Upper lobe of left lung (tissue), 6 donors: Measurements from ENCODE around the gene ANKRD31. TPM values are rescaled to one million over a fixed set of nuclear protein-coding genes. Genes with fewer than 3 reads are reported as not detected.
A peak's percentile ranks its signal among the peaks of the same experiment; 100 is the strongest.
"Not testable (repeated sequence)": the region's sequence is repeated elsewhere in the genome, so short reads cannot be mapped to it uniquely, and the experiment has no call there.

Experiments
- ATAC-seq, 2 donors: fragments of 200-7000 bp; cut with Tn5 transposase; one replicate each; pipeline ENCODE4 v1.9.1; 2022; ENCODE audit warnings: mild to moderate bottlenecking in 2 of 2, moderate library complexity in 2 of 2; ENCODE audit not compliant: low FRiP score in 2 of 2
- DNase-seq, 2 donors: peaks; one replicate each; pipeline ENCODE4 v3.0.0-alpha.2; 2019 to 2020
- H3K27ac ChIP-seq, 4 donors: fragments of 200-600 bp; sonication (generic); one replicate each; pipeline ENCODE4 v1.5.1; 2016 to 2019
- H3K27me3 ChIP-seq, 4 donors: fragments of 200-600 bp; sonication (generic); one replicate each; pipeline ENCODE4 v1.5.1; 2017 to 2019
- H3K36me3 ChIP-seq, 4 donors: fragments of 200-600 bp; sonication (generic); one replicate each; pipeline ENCODE4 v1.5.1; 2016 to 2019
- H3K4me1 ChIP-seq, 4 donors: fragments of 200-600 bp; sonication (generic); one replicate each; pipeline ENCODE4 v1.5.1; 2018 to 2019
- H3K4me3 ChIP-seq, 4 donors: fragments of 200-600 bp; sonication (generic); one replicate each; pipeline ENCODE4 v1.5.1; 2017 to 2019; ENCODE audit warnings: mild to moderate bottlenecking in 2 of 4, moderate library complexity in 1 of 4
- H3K9me3 ChIP-seq, 4 donors: fragments of 200-600 bp; sonication (generic); one replicate each; pipeline ENCODE4 v1.5.1; 2018 to 2019
- EP300 ChIP-seq, 4 donors: sonication (generic); formaldehyde crosslinking; IDR thresholded peaks; one replicate each; pipeline ENCODE4 v1.5.1; 2017; ENCODE audit warnings: antibody characterized with exemption in 4 of 4, control low read depth in 2 of 4
- POLR2A ChIP-seq, 4 donors: fragments of 450-650 bp; IDR thresholded peaks; one replicate each; pipeline ENCODE4 v1.5.1; 2016 to 2017; ENCODE audit warnings: antibody characterized with exemption in 4 of 4, mild to moderate bottlenecking in 2 of 4
- POLR2AphosphoS5 ChIP-seq, 2 donors: sonication (generic); formaldehyde crosslinking; IDR thresholded peaks; one replicate each; pipeline ENCODE4 v1.5.1; 2017; ENCODE audit warnings: antibody characterized with exemption in 2 of 2
- WGBS, 2 donors: methylation state at CpG; one replicate each; pipeline ENCODE4 v1.1.5; 2017 to 2018; 5-methylcytosine and 5-hydroxymethylcytosine counted together
- total RNA-seq, 6 donors: library from RNA; depleted of rRNA in 4 of 6; stranded (reverse); fragments of >200 nt in 4 of 6; gene quantifications; one replicate each; pipeline versions ENCODE4 v1.1.0 to v1.2.1, GENCODE V29; 2016 to 2021
- TF ChIP-seq, protein P1 (sequence below), 6 experiments: fragments of 450-650 bp in 4 of 6; fragments of 200-600 bp in 2 of 6; sonication (generic) in 2 of 6; IDR thresholded peaks; one replicate each; pipeline ENCODE4 v1.5.1; 2016 to 2019; ENCODE audit warnings: antibody characterized with exemption in 6 of 6
- donor health status: DM: no; HTN: no; CAD: no; lungs with moderate emphysema.
- donor health status: DM: no; HTN: yes; CAD: no; lungs with severe emphysema.

The ANKRD31 gene
- total RNA-seq, 6 donors from 2014 or later = under 0.01 to 0.17 (median 0.11) TPM; not detected in 2

- TF ChIP-seq, protein P1, sequence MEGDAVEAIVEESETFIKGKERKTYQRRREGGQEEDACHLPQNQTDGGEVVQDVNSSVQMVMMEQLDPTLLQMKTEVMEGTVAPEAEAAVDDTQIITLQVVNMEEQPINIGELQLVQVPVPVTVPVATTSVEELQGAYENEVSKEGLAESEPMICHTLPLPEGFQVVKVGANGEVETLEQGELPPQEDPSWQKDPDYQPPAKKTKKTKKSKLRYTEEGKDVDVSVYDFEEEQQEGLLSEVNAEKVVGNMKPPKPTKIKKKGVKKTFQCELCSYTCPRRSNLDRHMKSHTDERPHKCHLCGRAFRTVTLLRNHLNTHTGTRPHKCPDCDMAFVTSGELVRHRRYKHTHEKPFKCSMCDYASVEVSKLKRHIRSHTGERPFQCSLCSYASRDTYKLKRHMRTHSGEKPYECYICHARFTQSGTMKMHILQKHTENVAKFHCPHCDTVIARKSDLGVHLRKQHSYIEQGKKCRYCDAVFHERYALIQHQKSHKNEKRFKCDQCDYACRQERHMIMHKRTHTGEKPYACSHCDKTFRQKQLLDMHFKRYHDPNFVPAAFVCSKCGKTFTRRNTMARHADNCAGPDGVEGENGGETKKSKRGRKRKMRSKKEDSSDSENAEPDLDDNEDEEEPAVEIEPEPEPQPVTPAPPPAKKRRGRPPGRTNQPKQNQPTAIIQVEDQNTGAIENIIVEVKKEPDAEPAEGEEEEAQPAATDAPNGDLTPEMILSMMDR (IDR thresholded peaks at IDR 0.05) = no peak
- TF ChIP-seq POLR2A (IDR thresholded peaks at IDR 0.05) = no peak
- no peak for TF ChIP-seq POLR2AphosphoS5 (IDR thresholded peaks at IDR 0.05)
- TF ChIP-seq EP300 (IDR thresholded peaks at IDR 0.05) = no peak
- no peaks in the 10 kb centered on the region for H3K36me3 ChIP-seq
- no peaks in the 10 kb centered on the region for H3K27me3 ChIP-seq
- no peaks in the 10 kb centered on the region for H3K9me3 ChIP-seq
- ATAC-seq (no peak), DNase-seq (no peak)
- WGBS, 2 donors = 86 to 91% methylated on average over 2 of the region's 2 CpGs
- no peaks in the 10 kb centered on the region for H3K4me1 ChIP-seq
- H3K27ac ChIP-seq = no peak overlapping the region
- H3K4me3 ChIP-seq = no peak overlapping the region
Measured at GRCh38 chr5:75168026-75168735, 68.5 kb downstream of the ANKRD31 start.

GRCh38 chr5:75167345-75167744 is 69.3 kb downstream of the ANKRD31 start:
- Histone ChIP-seq H3K9me3 (no peaks in the 10 kb centered on the region), H3K4me3 (no peak overlapping the region), H3K27me3 (no peaks in the 10 kb centered on the region), H3K36me3 (no peaks in the 10 kb centered on the region), H3K4me1 (no peaks in the 10 kb centered on the region), H3K27ac (no peak overlapping the region)
- DNase-seq (no peak), ATAC-seq (no peak)
- TF ChIP-seq POLR2AphosphoS5 (IDR thresholded peaks at IDR 0.05) = no peak
- TF ChIP-seq, protein P1 (IDR thresholded peaks at IDR 0.05) = peak in 1 of 6 experiments; percentile 4

- WGBS, 2 donors = 82 to 83% methylated on average over 3 of the region's 3 CpGs
- not testable (repeated sequence) for DNase-seq, ATAC-seq, H3K4me1 ChIP-seq, H3K4me3 ChIP-seq, H3K27ac ChIP-seq, H3K27me3 ChIP-seq, H3K36me3 ChIP-seq
- peaks cover 0 to 14% (median 10%) of the 10 kb centered on the region in 4 donors for H3K9me3 ChIP-seq
Measured at GRCh38 chr5:75161508-75161907, 75.2 kb downstream of the ANKRD31 start.

GRCh38 chr5:75156585-75156984 is 80.1 kb downstream of the ANKRD31 start:
- no peak for TF ChIP-seq EP300 (IDR thresholded peaks at IDR 0.05)
- TF ChIP-seq POLR2AphosphoS5 (IDR thresholded peaks at IDR 0.05) = no peak
- TF ChIP-seq, protein P1 (IDR thresholded peaks at IDR 0.05) = no peak
- no peak for TF ChIP-seq POLR2A (IDR thresholded peaks at IDR 0.05)
- peaks cover 0 to 11% (median 5%) of the 10 kb centered on the region in 4 donors for H3K9me3 ChIP-seq
- DNase-seq (no peak), ATAC-seq (no peak)
- H3K4me3 ChIP-seq = no peak overlapping the region
- H3K36me3 ChIP-seq = no peaks in the 10 kb centered on the region
- no peaks in the 10 kb centered on the region for H3K27me3 ChIP-seq
- H3K27ac ChIP-seq = no peak overlapping the region
- H3K4me1 ChIP-seq = no peaks in the 10 kb centered on the region

- Histone ChIP-seq H3K27ac (no peak overlapping the region), H3K27me3 (no peaks in the 10 kb centered on the region), H3K36me3 (no peaks in the 10 kb centered on the region), H3K9me3 (no peaks in the 10 kb centered on the region), H3K4me3 (no peak overlapping the region), H3K4me1 (no peaks in the 10 kb centered on the region)
- TF ChIP-seq POLR2A (IDR thresholded peaks at IDR 0.05) (no peak), EP300 (IDR thresholded peaks at IDR 0.05) (no peak), POLR2AphosphoS5 (IDR thresholded peaks at IDR 0.05) (no peak)
- TF ChIP-seq, protein P1 (IDR thresholded peaks at IDR 0.05) = no peak
- ATAC-seq (no peak), DNase-seq (no peak)
Measured at GRCh38 chr5:75152860-75153259, 83.8 kb downstream of the ANKRD31 start.
